HEK293 (cell line): ENCODE results near the gene TSPO2.
A peak's percentile ranks its signal among the peaks of the same experiment; 100 is the strongest.

Source experiments
- CTCF ChIA-PET: fragments of 350-600 bp; formaldehyde crosslinking; extraction: SDS; loops from one replicate; lab custom pipeline; 2021; ENCODE audit warnings: antibody characterized with exemption; lab: Yijun Ruan, JAX
- POLR2A ChIA-PET: fragments of 300-600 bp; formaldehyde crosslinking; extraction: SDS; loops from one replicate; lab custom pipeline; 2020; ENCODE audit warnings: antibody characterized with exemption, inconsistent platforms; lab: Yijun Ruan, JAX
- H3K27ac ChIP-seq: fragments of 200-500 bp; sonication (Bioruptor generic); 2 replicates; pipeline ENCODE4 v1.5.1; 2014; ENCODE audit warnings: low read depth, low read length, control low read depth, inconsistent platforms; ENCODE audit errors: extremely low read depth
- H3K36me3 ChIP-seq, 2 experiments: fragments of 200-500 bp in 1 of 2; sonication (Bioruptor generic) in 1 of 2; 1 replicate in 1 of 2; 2 replicates in 1 of 2; pipeline ENCODE4 v1.5.1; 2014 to 2017; ENCODE audit warnings: inconsistent platforms in 2 of 2, low read length in 2 of 2; ENCODE audit not compliant: control insufficient read depth in 2 of 2, insufficient read depth in 1 of 2
- H3K4me1 ChIP-seq: fragments of 200-500 bp; sonication (Bioruptor generic); 2 replicates; pipeline ENCODE4 v1.5.1; 2014; ENCODE audit warnings: mild to moderate bottlenecking, low read length, inconsistent platforms; ENCODE audit not compliant: control insufficient read depth, insufficient read depth
- H3K4me3 ChIP-seq: 2 replicates; pipeline ENCODE4 v1.5.1; 2011; ENCODE audit warnings: low read depth, mild to moderate bottlenecking, control low read depth, low read length, moderate library complexity
- H3K9me3 ChIP-seq: fragments of 200-500 bp; sonication (Bioruptor generic); 2 replicates; pipeline ENCODE4 v1.5.1; 2014; ENCODE audit warnings: low read depth, low read length, inconsistent platforms; ENCODE audit not compliant: control insufficient read depth, insufficient read depth
- GLIS2 ChIP-seq: fragments of 450-650 bp; formaldehyde crosslinking; IDR thresholded peaks from 2 replicates; pipeline ENCODE4 v1.5.1; 2016; ENCODE audit warnings: missing biosample characterization, missing genetic modification characterization
- KLF9 ChIP-seq: fragments of 450-650 bp; formaldehyde crosslinking; IDR thresholded peaks from 2 replicates; pipeline ENCODE4 v1.5.1; 2016; ENCODE audit warnings: missing biosample characterization, missing genetic modification characterization, low read depth
- MYNN ChIP-seq: fragments of 450-650 bp; formaldehyde crosslinking; IDR thresholded peaks from 2 replicates; pipeline ENCODE4 v1.5.1; 2016; ENCODE audit warnings: missing biosample characterization, missing genetic modification characterization, borderline replicate concordance
- SCRT2 ChIP-seq: fragments of 450-650 bp; formaldehyde crosslinking; IDR thresholded peaks from 2 replicates; pipeline ENCODE4 v1.5.1; 2016; ENCODE audit warnings: missing biosample characterization, missing genetic modification characterization
- SETDB1 ChIP-seq: IDR thresholded peaks from one replicate; pipeline ENCODE4 v1.6.1; 2017; ENCODE audit warnings: mild to moderate bottlenecking, low read length, moderate library complexity, mixed read lengths; ENCODE audit not compliant: insufficient read length
- TRIM28 ChIP-seq: IDR thresholded peaks from 2 replicates; pipeline ENCODE4 v1.6.1; 2011; ENCODE audit warnings: low read length, control low read depth, borderline replicate concordance
- WT1 ChIP-seq: fragments of 450-650 bp; formaldehyde crosslinking; IDR thresholded peaks from 2 replicates; pipeline ENCODE4 v1.5.1; 2016; ENCODE audit warnings: missing biosample characterization, missing genetic modification characterization
- YY2 ChIP-seq: fragments of 450-650 bp; formaldehyde crosslinking; IDR thresholded peaks from 2 replicates; pipeline ENCODE4 v1.5.1; 2016; ENCODE audit warnings: missing biosample characterization, missing genetic modification characterization
- ZBTB17 ChIP-seq: fragments of 450-650 bp; formaldehyde crosslinking; IDR thresholded peaks from 2 replicates; pipeline ENCODE4 v1.5.1; 2016; ENCODE audit warnings: missing biosample characterization, missing genetic modification characterization
- ZBTB21 ChIP-seq: fragments of 450-650 bp; formaldehyde crosslinking; IDR thresholded peaks from 2 replicates; pipeline ENCODE4 v1.5.1; 2017; ENCODE audit warnings: missing biosample characterization, missing genetic modification characterization
- ZBTB26 ChIP-seq: fragments of 450-650 bp; formaldehyde crosslinking; optimal IDR thresholded peaks from 2 replicates; pipeline ENCODE3; 2016; ENCODE audit warnings: missing biosample characterization, mild to moderate bottlenecking, missing genetic modification characterization
- ZEB2 ChIP-seq: fragments of 450-650 bp; formaldehyde crosslinking; IDR thresholded peaks from 2 replicates; pipeline ENCODE4 v1.5.1; 2016; ENCODE audit warnings: missing biosample characterization, missing genetic modification characterization
- ZNF155 ChIP-seq: fragments of 450-650 bp; formaldehyde crosslinking; IDR thresholded peaks from 2 replicates; pipeline ENCODE4 v1.5.1; 2016; ENCODE audit warnings: missing biosample characterization, missing genetic modification characterization
- ZNF2 ChIP-seq: fragments of 450-650 bp; formaldehyde crosslinking; IDR thresholded peaks from 2 replicates; pipeline ENCODE4 v1.5.1; 2016; ENCODE audit warnings: missing biosample characterization, missing genetic modification characterization
- ZNF266 ChIP-seq: fragments of 450-650 bp; formaldehyde crosslinking; IDR thresholded peaks from 2 replicates; pipeline ENCODE4 v1.5.1; 2016; ENCODE audit warnings: missing biosample characterization, missing genetic modification characterization, low read depth
- ZNF324 ChIP-seq: fragments of 450-650 bp; formaldehyde crosslinking; IDR thresholded peaks from 2 replicates; pipeline ENCODE4 v1.5.1; 2016; ENCODE audit warnings: missing biosample characterization, missing genetic modification characterization
- ZNF335 ChIP-seq: fragments of 450-650 bp; formaldehyde crosslinking; conservative IDR thresholded peaks from 2 replicates; pipeline ENCODE4 v1.5.1; 2016; ENCODE audit warnings: missing biosample characterization, missing genetic modification characterization
- ZNF341 ChIP-seq: fragments of 450-650 bp; formaldehyde crosslinking; IDR thresholded peaks from 2 replicates; pipeline ENCODE4; 2016; ENCODE audit warnings: low read depth, missing biosample characterization, missing genetic modification characterization
- ZNF362 ChIP-seq: fragments of 450-650 bp; formaldehyde crosslinking; IDR thresholded peaks from 2 replicates; pipeline ENCODE4 v1.5.1; 2016; ENCODE audit warnings: missing biosample characterization, missing genetic modification characterization
- ZNF366 ChIP-seq: fragments of 450-650 bp; formaldehyde crosslinking; conservative IDR thresholded peaks from 2 replicates; pipeline ENCODE4 v1.5.1; 2016; ENCODE audit warnings: missing biosample characterization, missing genetic modification characterization
- ZNF394 ChIP-seq: fragments of 450-650 bp; formaldehyde crosslinking; IDR thresholded peaks from 2 replicates; pipeline ENCODE4 v1.5.1; 2016; ENCODE audit warnings: missing biosample characterization, missing genetic modification characterization, mild to moderate bottlenecking, moderate library complexity, borderline replicate concordance
- ZNF521 ChIP-seq: fragments of 450-650 bp; formaldehyde crosslinking; IDR thresholded peaks from 2 replicates; pipeline ENCODE4 v1.5.1; 2017; ENCODE audit warnings: missing biosample characterization, mild to moderate bottlenecking, missing genetic modification characterization
- ZNF560 ChIP-seq: fragments of 450-650 bp; formaldehyde crosslinking; IDR thresholded peaks from 2 replicates; pipeline ENCODE4 v1.5.1; 2017; ENCODE audit warnings: missing biosample characterization, missing genetic modification characterization, borderline replicate concordance
- ZNF571 ChIP-seq: fragments of 450-650 bp; formaldehyde crosslinking; IDR thresholded peaks from 2 replicates; pipeline ENCODE4 v1.5.0; 2017; ENCODE audit warnings: missing biosample characterization, missing genetic modification characterization
- ZNF596 ChIP-seq: fragments of 450-650 bp; IDR thresholded peaks from 2 replicates; pipeline ENCODE4 v1.5.0; 2018; ENCODE audit warnings: missing biosample characterization, mild to moderate bottlenecking, missing genetic modification characterization, moderate library complexity
- ZNF610 ChIP-seq: fragments of 450-650 bp; formaldehyde crosslinking; IDR thresholded peaks from 2 replicates; pipeline ENCODE4 v1.5.1; 2016; ENCODE audit warnings: missing biosample characterization, missing genetic modification characterization, borderline replicate concordance
- ZNF677 ChIP-seq: fragments of 450-650 bp; IDR thresholded peaks from 2 replicates; pipeline ENCODE4 v1.5.0; 2018; ENCODE audit warnings: missing biosample characterization, mild to moderate bottlenecking, missing genetic modification characterization, moderate library complexity
- ZNF701 ChIP-seq: fragments of 450-650 bp; formaldehyde crosslinking; IDR thresholded peaks from 2 replicates; pipeline ENCODE4 v1.5.1; 2016; ENCODE audit warnings: missing biosample characterization, missing genetic modification characterization
- ZNF768 ChIP-seq: fragments of 450-650 bp; formaldehyde crosslinking; IDR thresholded peaks from 2 replicates; pipeline ENCODE4 v1.5.1; 2018; ENCODE audit warnings: missing biosample characterization, mild to moderate bottlenecking, missing genetic modification characterization
- ZNF791 ChIP-seq: fragments of 450-650 bp; formaldehyde crosslinking; IDR thresholded peaks from 2 replicates; pipeline ENCODE4 v1.5.1; 2016; ENCODE audit warnings: missing biosample characterization, missing genetic modification characterization
- TF ChIP-seq, protein P1 (sequence below): fragments of 450-650 bp; formaldehyde crosslinking; IDR thresholded peaks from 2 replicates; pipeline ENCODE4 v1.5.1; 2016; ENCODE audit warnings: missing biosample characterization, missing genetic modification characterization, low read depth
- TF ChIP-seq, protein P2 (sequence below): fragments of 450-650 bp; formaldehyde crosslinking; IDR thresholded peaks from 2 replicates; pipeline ENCODE4 v1.5.1; 2016; ENCODE audit warnings: missing biosample characterization, missing genetic modification characterization

TSPO2 gene

DNA sequence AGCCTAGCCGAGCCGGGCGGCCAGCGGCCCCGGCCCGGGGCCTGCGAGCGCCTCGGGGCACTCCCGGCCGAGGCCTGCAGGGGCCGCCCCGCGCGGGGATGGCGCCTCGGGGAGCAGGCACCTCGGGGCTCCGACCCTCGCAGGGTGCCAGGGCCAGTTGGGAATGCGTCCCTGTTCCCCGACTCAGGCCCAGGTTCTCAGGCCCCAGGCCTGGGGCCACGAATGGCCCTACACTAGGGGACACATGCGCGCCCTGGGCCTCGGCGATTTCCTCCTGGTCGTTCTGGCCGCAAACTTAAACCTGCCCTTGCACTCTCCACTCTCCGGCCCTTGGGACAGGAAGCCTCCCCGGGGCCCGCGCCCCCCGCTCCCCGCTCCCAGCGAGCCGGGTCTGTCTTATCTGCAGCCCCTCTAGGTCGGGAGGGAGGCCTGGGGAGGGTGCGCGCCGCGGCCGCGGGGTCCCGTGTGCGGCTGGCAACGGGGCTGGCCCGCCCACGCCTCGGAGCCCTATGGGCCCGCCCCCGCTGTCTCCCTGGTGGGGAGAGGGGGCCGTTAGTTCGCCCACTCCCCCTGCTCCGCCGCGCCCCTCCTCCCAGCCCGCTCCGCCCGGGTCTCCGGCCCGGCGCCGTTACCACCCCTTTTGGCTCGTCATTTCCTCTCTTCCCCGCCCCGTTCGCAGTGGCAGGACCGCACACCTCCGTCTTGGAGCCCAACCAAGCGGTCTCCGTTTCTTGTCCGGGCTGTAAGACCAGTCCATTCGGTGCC lies 31.1 kb downstream of the TSPO2 start (continued):
- TF ChIP-seq ZBTB26 (tag by site-specific recombination), result peak; percentile 88
- 0 out of 2 replicates have a peak, but pooled peaks have one; percentile 14 for TF ChIP-seq ZNF791 (tag by site-specific recombination)
- peak; percentile 68; the same call in 1 of the 2 replicates for TF ChIP-seq ZNF335 (tag by site-specific recombination)
- TF ChIP-seq KLF9 (tag by site-specific recombination), result peak; percentile 89
- TF ChIP-seq ZNF155, result no peak
- TF ChIP-seq, protein P1, sequence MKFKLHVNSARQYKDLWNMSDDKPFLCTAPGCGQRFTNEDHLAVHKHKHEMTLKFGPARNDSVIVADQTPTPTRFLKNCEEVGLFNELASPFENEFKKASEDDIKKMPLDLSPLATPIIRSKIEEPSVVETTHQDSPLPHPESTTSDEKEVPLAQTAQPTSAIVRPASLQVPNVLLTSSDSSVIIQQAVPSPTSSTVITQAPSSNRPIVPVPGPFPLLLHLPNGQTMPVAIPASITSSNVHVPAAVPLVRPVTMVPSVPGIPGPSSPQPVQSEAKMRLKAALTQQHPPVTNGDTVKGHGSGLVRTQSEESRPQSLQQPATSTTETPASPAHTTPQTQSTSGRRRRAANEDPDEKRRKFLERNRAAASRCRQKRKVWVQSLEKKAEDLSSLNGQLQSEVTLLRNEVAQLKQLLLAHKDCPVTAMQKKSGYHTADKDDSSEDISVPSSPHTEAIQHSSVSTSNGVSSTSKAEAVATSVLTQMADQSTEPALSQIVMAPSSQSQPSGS, result no peak
- TF ChIP-seq ZNF768 (tag by site-specific recombination), result no peak
- TF ChIP-seq MYNN (tag by site-specific recombination), result no peak
- no peak for TF ChIP-seq ZNF560 (tag by site-specific recombination)
- TF ChIP-seq ZBTB21 (tag by site-specific recombination), result 0 out of 2 replicates have a peak, but pooled peaks have one; percentile 6
- TF ChIP-seq WT1, result no peak
- TF ChIP-seq, protein P2, sequence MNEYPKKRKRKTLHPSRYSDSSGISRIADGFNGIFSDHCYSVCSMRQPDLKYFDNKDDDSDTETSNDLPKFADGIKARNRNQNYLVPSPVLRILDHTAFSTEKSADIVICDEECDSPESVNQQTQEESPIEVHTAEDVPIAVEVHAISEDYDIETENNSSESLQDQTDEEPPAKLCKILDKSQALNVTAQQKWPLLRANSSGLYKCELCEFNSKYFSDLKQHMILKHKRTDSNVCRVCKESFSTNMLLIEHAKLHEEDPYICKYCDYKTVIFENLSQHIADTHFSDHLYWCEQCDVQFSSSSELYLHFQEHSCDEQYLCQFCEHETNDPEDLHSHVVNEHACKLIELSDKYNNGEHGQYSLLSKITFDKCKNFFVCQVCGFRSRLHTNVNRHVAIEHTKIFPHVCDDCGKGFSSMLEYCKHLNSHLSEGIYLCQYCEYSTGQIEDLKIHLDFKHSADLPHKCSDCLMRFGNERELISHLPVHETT, result no peak
- TF ChIP-seq ZNF571, result no peak
- TF ChIP-seq ZNF677 (tag by site-specific recombination), result 0 out of 2 replicates have a peak, but pooled peaks have one; percentile 36
- TF ChIP-seq TRIM28, result no peak
- TF ChIP-seq ZNF596 (tag by site-specific recombination), result 0 out of 2 replicates have a peak, but pooled peaks have one; percentile 27
- TF ChIP-seq GLIS2 (tag by site-specific recombination), result peak; percentile 78
- no peak; the same call in 1 of the 2 replicates for TF ChIP-seq ZNF324
- TF ChIP-seq YY2, result 0 out of 2 replicates have a peak, but pooled peaks have one; percentile 23

GRCh38 chr6:41073968-41074691 lies 31.9 kb downstream of the TSPO2 start:
- Histone ChIP-seq H3K4me3 (peak overlapping the region; percentile 95), H3K4me1 (0 out of 2 replicates have a peak, but pooled peaks cover 2% of the 10 kb centered on the region), H3K27ac (peak overlapping the region; percentile 94), H3K9me3 (no peaks in the 10 kb centered on the region), H3K36me3 (peaks cover under 1 to 13% of the 10 kb centered on the region in 2 experiments; a peak in 1 of 3 replicates)
- ChIA-PET CTCF (interaction anchor here (0.7 to 2.4 kb wide), 3 partner anchors 9 to 246 kb away, joined by 3 to 11 read pairs (median 5); no protein-coding TSS in a partner anchor), POLR2A (interaction anchor here (0.6 to 1.5 kb wide), 2 partner anchors 246 to 500 kb away, joined by 3 to 6 read pairs; no protein-coding TSS in a partner anchor)
- peak; percentile 39; the same call in 1 of the 2 replicates for TF ChIP-seq ZEB2 (tag by site-specific recombination)
- peak; percentile 81 for TF ChIP-seq ZNF362 (tag by site-specific recombination)
- peak; percentile 71 for TF ChIP-seq ZNF341
- TF ChIP-seq ZNF266 (tag by site-specific recombination), result no peak
- TF ChIP-seq ZBTB17, result peak; percentile 72
- TF ChIP-seq ZNF394 (tag by site-specific recombination), result peak; percentile 14; the same call in 1 of the 2 replicates
- 0 out of 2 replicates have a peak, but pooled peaks have one; percentile 26 for TF ChIP-seq ZNF366 (tag by site-specific recombination)
- TF ChIP-seq SCRT2 (tag by site-specific recombination), result peak; percentile 54; the same call in 1 of the 2 replicates
- TF ChIP-seq SETDB1, result no peak
- no peak for TF ChIP-seq ZNF701 (tag by site-specific recombination)
- TF ChIP-seq ZNF2 (tag by site-specific recombination), result peak; percentile 37; the same call in 1 of the 2 replicates
- TF ChIP-seq ZNF335 (tag by site-specific recombination), result peak; percentile 81
- TF ChIP-seq ZNF610, result no peak
- TF ChIP-seq ZNF521 (tag by site-specific recombination), result no peak
